ENCODE results near the gene CHRM5.
"Not testable (repeated sequence)": the region's sequence is repeated elsewhere in the genome, so short reads cannot be mapped to it uniquely, and the experiment has no call there.

CHRM5 gene

DNA sequence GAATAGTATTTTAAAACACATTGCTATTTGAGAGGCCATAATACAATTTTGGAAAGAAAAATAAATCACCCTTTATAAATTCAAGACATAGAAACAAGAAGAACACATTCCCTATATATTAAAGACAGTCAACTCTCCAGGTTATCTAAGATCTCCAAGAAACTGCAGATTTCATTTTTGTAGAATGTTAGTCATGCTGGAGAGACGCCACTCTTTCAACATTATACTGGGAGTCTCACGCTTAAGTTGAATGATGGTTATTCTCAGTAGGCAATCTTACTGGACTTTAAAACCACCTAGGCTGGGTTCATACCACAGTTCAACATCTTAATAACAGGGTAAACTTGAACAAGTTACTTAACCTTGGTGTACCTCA, 3.6 kb upstream of the CHRM5 start:
- H3K9me3 Mint-ChIP-seq: no peaks in the 10 kb centered on the region
- ATAC-seq (replicated peaks) (no peak), DNase-seq (no peak)
- no peaks in the 10 kb centered on the region for H3K27me3 Mint-ChIP-seq
- no peak overlapping the region for H3K4me3 Mint-ChIP-seq
- no peak overlapping the region for H3K27ac Mint-ChIP-seq
- peaks cover under 1 to 4% of the 10 kb centered on the region in 2 donors for H3K4me1 Mint-ChIP-seq
- peaks cover 0 to 5% of the 10 kb centered on the region in 2 donors for H3K36me3 Mint-ChIP-seq

DNA sequence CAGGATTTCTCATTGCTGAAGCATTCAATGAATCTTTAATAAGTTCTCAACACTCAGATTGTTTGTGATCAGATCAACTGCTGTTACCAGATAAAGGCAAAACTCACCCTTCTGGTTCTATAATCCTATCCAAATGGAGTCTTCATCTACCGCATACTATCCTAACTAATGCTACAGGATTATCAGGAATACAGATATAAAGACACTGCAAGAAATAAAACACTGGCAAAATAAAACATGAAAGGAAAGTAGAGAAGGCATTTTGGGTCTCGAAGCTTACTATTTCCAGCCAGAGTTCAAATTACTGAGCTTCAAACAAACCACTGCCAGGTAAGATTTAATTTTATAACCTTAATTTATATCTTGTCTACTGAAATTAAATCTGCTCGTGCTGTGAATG, 524 bp downstream of the CHRM5 start:
- ATAC-seq (replicated peaks) (no peak), DNase-seq (no peak)
- Mint-ChIP-seq H3K4me1 (peaks cover 0 to 4% of the 10 kb centered on the region in 2 donors), H3K27me3 (no peaks in the 10 kb centered on the region), H3K4me3 (no peak overlapping the region), H3K27ac (no peak overlapping the region), H3K36me3 (peaks cover 0 to 5% of the 10 kb centered on the region in 2 donors), H3K9me3 (no peaks in the 10 kb centered on the region)

DNA sequence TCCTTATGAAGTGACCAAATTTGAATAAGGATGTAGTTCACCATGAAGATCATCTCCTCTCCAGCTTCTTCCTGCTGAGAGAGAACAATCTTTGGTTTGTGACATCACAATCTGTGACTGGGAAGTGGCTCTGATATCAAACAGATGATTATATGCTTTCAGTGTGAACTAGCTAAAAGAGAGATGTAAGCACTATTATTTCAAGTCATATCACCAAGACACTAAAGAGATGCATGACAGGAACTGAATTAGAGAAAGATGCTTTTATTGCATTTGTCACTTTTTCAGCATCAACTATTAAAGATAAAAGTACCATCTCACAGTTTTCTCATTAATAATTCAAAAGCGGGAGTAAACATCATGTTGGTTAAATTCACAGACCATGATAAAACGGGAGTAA, 3.5 kb downstream of the CHRM5 start:
- Mint-ChIP-seq H3K27me3 (no peaks in the 10 kb centered on the region), H3K36me3 (peaks cover 0 to 5% of the 10 kb centered on the region in 2 donors), H3K4me3 (no peak overlapping the region), H3K9me3 (no peaks in the 10 kb centered on the region), H3K27ac (no peak overlapping the region), H3K4me1 (peaks cover 0 to 4% of the 10 kb centered on the region in 2 donors)
- no peak for DNase-seq
- no peak for ATAC-seq (replicated peaks)

DNA sequence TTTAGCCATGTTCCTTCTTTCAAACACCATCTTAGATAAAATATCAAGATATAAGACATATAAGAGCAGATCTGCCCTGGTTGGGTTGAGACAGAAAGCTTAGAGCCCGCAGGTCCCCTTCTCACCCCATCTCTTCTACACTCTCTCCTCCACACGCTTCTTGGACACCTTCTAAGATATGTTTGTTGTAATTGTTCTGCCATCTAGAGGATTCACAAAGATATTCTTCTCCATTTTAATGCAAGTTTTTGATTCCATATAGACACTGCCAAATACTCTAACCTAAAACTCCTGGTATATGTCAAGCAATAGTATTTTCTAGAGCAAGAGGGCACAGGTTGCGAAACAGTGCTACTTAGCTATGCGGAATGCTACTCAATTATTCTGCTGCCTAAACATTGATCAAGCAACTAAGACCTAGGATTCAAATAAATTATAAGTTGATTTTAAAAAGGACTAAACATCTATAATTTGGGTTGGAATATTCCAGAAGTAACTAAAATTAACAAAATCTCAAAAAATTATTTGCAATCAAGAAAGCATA, 6.8 kb downstream of the CHRM5 start:
- H3K4me3 Mint-ChIP-seq: no peak overlapping the region

DNA sequence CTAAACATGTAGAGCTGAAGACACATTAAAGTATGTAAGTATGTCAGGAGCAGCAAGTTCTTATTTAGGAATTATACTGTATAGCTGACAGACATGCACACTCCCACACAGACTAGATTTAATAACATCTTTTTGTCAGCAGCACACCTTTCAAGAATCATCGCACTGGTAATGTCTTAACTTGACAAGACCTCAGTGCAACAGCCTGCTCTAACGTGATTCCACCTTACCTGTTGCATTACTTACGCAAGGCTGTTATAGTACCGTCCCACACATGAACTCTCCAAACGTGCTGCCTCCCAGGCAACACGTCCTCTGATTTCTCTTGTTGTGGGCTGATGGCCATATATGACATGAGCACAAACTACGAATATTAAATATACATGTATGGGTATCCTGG, 11.9 kb downstream of the CHRM5 start:
- H3K9me3 Mint-ChIP-seq: no peaks in the 10 kb centered on the region
- peaks cover 4 to 12% of the 10 kb centered on the region in 2 donors for H3K36me3 Mint-ChIP-seq
- H3K4me1 Mint-ChIP-seq: no peaks in the 10 kb centered on the region
- no peaks in the 10 kb centered on the region for H3K27me3 Mint-ChIP-seq
- DNase-seq (no peak), ATAC-seq (replicated peaks) (no peak)
- no peak overlapping the region for H3K4me3 Mint-ChIP-seq
- no peak overlapping the region for H3K27ac Mint-ChIP-seq

More for the DNA sequence above, 6.8 kb downstream of the CHRM5 start:
- Mint-ChIP-seq H3K27me3 (no peaks in the 10 kb centered on the region), H3K27ac (no peak overlapping the region), H3K36me3 (no peaks in the 10 kb centered on the region), H3K4me1 (no peaks in the 10 kb centered on the region), H3K9me3 (no peaks in the 10 kb centered on the region)
- DNase-seq (no peak), ATAC-seq (replicated peaks) (no peak)

DNA sequence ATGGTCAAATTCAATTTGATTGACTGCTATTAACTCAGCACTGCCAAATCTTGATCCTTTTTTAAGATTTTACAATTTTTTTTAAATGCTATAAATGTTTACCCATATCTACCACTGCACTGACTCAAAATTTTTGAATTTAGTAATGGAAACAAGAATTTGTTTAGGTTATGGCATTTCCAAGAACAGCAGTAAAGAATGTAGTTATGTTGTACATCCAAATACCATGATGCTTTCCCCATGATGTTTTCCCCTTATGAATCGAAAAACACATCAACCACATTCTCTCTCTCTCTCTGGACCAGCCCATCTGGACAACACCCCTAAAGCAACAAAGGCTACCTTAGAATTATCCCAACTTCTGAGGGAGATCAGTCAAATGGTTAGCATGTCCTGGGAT, 14.2 kb downstream of the CHRM5 start:
- no peak overlapping the region for H3K4me3 Mint-ChIP-seq
- H3K27ac Mint-ChIP-seq: no peak overlapping the region
- H3K36me3 Mint-ChIP-seq: peaks cover 4 to 12% of the 10 kb centered on the region in 2 donors
- no peak for ATAC-seq (replicated peaks)
- no peaks in the 10 kb centered on the region for H3K27me3 Mint-ChIP-seq
- no peak for DNase-seq
- H3K4me1 Mint-ChIP-seq: peaks cover 0 to 3% of the 10 kb centered on the region in 2 donors
- H3K9me3 Mint-ChIP-seq: no peaks in the 10 kb centered on the region

DNA sequence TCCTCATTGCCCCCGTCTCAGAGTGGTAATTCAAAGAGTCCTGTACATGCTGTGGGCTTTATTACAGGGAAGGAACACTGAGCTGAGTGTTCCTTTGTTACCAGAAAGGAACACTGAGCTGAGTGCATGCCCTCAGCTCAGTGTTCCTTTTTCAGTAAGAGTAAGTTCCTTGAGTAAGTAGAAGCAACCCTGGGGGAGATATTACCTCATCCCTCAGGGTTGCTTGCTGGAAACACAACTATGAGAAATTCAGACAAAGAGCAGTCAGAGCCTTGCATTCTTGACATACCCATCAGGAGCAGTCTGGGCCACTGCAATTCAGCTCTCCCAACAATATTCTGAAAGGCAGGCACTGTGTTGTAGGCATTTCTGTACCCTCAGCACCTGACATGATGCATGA, 17.0 kb downstream of the CHRM5 start:
- DNase-seq (no peak), ATAC-seq (replicated peaks) (no peak)
- H3K27me3 Mint-ChIP-seq: no peaks in the 10 kb centered on the region
- peaks cover 7 to 12% of the 10 kb centered on the region in 2 donors for H3K36me3 Mint-ChIP-seq
- H3K27ac Mint-ChIP-seq: no peak overlapping the region
- no peak overlapping the region for H3K4me3 Mint-ChIP-seq
- H3K4me1 Mint-ChIP-seq: peaks cover 0 to 5% of the 10 kb centered on the region in 2 donors
- H3K9me3 Mint-ChIP-seq: no peaks in the 10 kb centered on the region

DNA sequence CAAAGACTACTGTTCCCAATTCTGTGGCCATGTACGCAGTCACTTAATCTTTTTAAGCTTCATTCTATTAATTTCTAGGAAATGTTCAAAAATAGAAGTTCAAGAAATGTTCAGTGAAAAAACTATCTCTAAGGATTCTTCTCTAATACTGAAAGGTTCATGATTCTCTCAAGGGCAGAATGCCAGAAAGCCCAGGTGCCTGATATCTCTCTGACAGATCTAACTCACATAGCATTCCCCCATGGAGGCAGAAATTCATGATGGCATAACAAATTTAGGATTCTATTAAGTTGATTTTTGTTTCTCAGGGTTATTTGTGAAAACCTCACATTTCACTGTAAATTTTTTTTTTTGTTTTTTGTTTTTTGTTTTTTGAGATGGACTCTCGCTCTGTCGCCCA, 17.5 kb downstream of the CHRM5 start:
- ATAC-seq (replicated peaks): no peak
- H3K4me1 Mint-ChIP-seq: peaks cover 0 to 5% of the 10 kb centered on the region in 2 donors
- no peak overlapping the region for H3K4me3 Mint-ChIP-seq
- DNase-seq: no peak
- no peaks in the 10 kb centered on the region for H3K9me3 Mint-ChIP-seq
- no peak overlapping the region for H3K27ac Mint-ChIP-seq
- H3K36me3 Mint-ChIP-seq: peaks cover 7 to 12% of the 10 kb centered on the region in 2 donors
- H3K27me3 Mint-ChIP-seq: no peaks in the 10 kb centered on the region

DNA sequence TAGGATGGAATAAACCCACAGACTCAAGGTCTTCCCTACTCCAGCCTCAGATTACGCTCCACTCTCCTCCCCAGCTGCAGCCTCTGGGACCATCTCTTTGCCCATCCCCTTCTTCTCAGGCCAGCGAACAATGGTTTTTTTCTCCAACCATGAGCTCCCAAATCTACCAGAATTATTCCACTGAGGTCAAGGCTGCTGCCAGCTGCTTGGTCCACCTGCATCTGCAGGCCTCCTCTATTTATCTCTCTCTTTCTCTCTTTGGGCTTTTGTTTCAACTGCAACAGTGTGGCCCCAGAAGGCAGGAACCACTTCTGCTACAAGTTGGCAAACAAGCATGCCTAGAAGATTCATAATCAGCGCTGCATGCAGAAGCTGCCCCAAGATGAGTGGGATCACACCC, 19.1 kb downstream of the CHRM5 start:
- no peak for DNase-seq
- H3K27me3 Mint-ChIP-seq: no peaks in the 10 kb centered on the region
- peaks cover 0 to 1% of the 10 kb centered on the region in 2 donors for H3K9me3 Mint-ChIP-seq
- no peak overlapping the region for H3K27ac Mint-ChIP-seq
- H3K4me1 Mint-ChIP-seq: peaks cover 0 to 11% of the 10 kb centered on the region in 2 donors
- no peak overlapping the region for H3K4me3 Mint-ChIP-seq
- no peak for ATAC-seq (replicated peaks)
- H3K36me3 Mint-ChIP-seq: peaks cover 10 to 16% of the 10 kb centered on the region in 2 donors

DNA sequence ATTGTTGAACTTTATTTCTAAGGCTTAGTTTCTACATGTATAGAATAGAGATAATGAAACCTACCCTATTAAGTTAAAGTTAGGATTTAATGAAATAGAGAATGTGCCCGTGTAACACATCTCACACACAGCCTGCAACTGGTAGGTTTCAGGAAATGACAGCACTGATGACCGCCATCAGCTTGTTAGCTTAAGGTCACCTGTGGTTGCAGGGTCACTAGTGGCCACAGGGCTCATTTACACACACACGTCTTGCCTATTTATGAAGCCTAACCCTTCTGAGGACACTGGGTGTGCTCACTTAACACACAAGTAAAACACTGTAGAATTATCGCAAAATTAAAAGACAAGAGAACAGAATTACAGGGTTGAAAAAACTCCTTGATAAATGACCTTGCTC, 20.1 kb downstream of the CHRM5 start:
- H3K27ac Mint-ChIP-seq: no peak overlapping the region
- H3K9me3 Mint-ChIP-seq: peaks cover 0 to 1% of the 10 kb centered on the region in 2 donors
- peaks cover 6 to 10% of the 10 kb centered on the region in 2 donors for H3K36me3 Mint-ChIP-seq
- no peak overlapping the region for H3K4me3 Mint-ChIP-seq
- no peak for ATAC-seq (replicated peaks)
- no peak for DNase-seq
- peaks cover 0 to 11% of the 10 kb centered on the region in 2 donors for H3K4me1 Mint-ChIP-seq
- no peaks in the 10 kb centered on the region for H3K27me3 Mint-ChIP-seq

DNA sequence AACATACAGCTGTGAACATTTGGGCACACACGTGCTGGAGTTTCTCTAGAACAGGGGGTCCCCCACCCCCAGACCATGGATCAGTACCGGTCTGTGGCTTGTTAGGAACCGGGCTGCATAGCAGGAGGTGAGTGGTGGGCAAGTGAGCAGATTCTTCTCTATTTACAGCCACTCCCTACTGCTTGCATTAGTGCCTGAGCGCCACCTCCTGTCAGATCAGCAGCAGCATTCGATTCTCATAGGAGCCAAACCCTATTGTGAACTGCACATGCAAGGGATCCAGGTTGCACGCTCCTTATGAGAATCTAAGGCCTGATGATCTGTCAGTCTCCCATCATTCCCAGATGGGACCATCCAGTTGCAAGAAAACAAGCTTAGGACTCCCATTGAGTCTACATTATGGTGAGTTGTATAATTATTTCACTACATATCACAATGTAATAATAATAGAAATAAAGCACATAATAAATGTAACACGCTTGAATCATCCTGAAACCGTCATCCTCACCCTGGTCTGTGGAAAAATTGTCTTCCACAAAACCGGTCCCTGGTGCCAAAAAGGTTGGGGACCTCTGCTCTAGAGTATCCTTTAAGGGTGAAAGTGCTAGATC, 25.8 kb downstream of the CHRM5 start:
- Mint-ChIP-seq H3K36me3 (peaks cover 3 to 4% of the 10 kb centered on the region in 2 donors), H3K4me3 (no peak overlapping the region), H3K9me3 (peaks cover 0 to 1% of the 10 kb centered on the region in 2 donors), H3K27ac (no peak overlapping the region), H3K4me1 (peaks cover 0 to 6% of the 10 kb centered on the region in 2 donors), H3K27me3 (no peaks in the 10 kb centered on the region)
- no peak for ATAC-seq (replicated peaks)
- DNase-seq: no peak

DNA sequence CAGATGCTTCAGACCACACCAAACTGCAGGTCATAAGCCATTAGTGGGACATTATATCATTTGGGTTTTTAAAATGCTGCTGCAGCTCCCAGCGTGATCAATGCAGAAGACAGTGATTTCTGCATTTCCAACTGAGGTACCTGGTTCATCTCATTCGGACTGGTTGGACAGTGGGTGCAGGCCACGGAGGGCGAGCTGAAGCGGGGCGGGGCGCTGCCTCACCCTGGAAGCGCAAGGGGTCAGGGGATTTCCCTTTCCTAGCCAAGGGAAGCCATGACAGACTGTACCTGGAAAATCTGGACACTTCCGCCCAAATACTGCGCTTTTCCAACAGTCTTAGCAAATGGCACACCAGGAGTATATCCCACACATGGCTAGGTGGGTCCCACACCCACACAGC, 27.4 kb downstream of the CHRM5 start:
- H3K9me3 Mint-ChIP-seq; ATAC-seq (replicated peaks); H3K4me3 Mint-ChIP-seq; H3K4me1 Mint-ChIP-seq; DNase-seq; H3K27me3 Mint-ChIP-seq; H3K36me3 Mint-ChIP-seq; H3K27ac Mint-ChIP-seq: not testable (repeated sequence)

DNA sequence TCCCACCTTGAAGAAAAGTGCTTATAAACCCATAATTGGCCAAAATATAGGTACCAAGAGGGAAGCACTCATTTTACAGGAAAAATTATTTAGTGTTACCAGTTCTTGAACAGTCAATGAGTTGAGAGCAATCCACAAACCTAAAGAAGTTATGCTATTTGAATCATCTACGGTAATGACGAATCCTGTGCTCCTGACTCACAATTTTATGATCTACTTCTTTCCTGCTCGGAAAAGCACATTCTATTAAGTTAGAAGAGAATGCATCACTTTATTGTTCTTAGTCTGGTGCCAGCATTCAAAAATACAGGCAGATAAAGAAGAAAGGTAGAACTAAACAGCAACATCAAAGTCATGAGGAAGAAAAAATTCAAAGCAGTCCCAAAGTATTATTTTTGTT, 33.2 kb downstream of the CHRM5 start:
- Mint-ChIP-seq H3K36me3 (peaks cover 6 to 7% of the 10 kb centered on the region in 2 donors), H3K4me3 (no peak overlapping the region), H3K4me1 (no peaks in the 10 kb centered on the region), H3K27me3 (no peaks in the 10 kb centered on the region), H3K27ac (no peak overlapping the region), H3K9me3 (no peaks in the 10 kb centered on the region)
- ATAC-seq (replicated peaks): no peak
- no peak for DNase-seq

DNA sequence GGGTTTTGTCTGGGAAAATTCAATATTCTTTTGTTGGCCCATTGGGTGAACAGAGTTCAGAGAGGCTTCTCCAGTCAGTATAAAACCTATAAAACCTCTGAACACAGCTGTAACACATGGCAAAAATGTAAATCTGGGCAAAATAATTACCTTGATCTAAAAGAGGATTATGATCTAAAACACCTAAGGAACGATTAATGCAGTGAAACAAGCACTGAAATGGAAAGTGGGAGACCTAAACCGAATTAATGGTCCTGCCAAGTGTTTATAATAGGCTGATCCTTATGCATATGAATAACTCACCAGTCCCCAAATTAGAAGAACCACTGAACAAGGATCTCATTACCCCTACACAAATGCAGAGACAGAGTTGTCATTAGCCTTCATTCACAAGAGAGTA, 38.1 kb downstream of the CHRM5 start:
- Mint-ChIP-seq H3K27ac (no peak overlapping the region), H3K4me1 (no peaks in the 10 kb centered on the region)

DNA sequence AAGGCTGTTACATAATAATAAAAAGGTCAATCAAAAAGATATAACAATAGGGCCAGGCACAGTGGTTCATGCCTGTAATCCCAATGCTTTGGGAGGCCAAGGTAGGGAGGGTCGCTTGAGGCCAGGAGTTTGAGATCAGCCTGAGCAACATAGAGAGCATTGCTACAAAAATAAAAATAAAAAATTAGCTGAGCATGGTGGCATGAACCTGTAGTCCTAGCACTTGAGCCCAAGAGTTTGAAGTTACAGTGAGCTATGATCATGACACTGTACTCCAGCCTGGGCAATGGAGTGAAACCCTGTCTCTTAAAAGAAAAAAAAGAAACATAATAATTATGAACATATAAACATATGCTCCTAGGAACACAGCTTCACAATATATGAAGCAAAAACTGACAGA, 41.4 kb downstream of the CHRM5 start:
- Mint-ChIP-seq H3K36me3 (peaks cover 2 to 5% of the 10 kb centered on the region in 2 donors), H3K4me1 (peaks cover 0 to 2% of the 10 kb centered on the region in 2 donors), H3K4me3 (no peak overlapping the region), H3K27me3 (no peaks in the 10 kb centered on the region), H3K27ac (no peak overlapping the region), H3K9me3 (no peaks in the 10 kb centered on the region)
- DNase-seq: no peak
- ATAC-seq (replicated peaks): no peak

More for the DNA sequence above, 38.1 kb downstream of the CHRM5 start:
- DNase-seq: no peak
- Mint-ChIP-seq H3K27me3 (no peaks in the 10 kb centered on the region), H3K36me3 (peaks cover 5 to 6% of the 10 kb centered on the region in 2 donors), H3K4me3 (no peak overlapping the region), H3K9me3 (no peaks in the 10 kb centered on the region)
- no peak for ATAC-seq (replicated peaks)
